Measurements from ENCODE around the gene PCNX1.
"Not testable (repeated sequence)": the region's sequence is repeated elsewhere in the genome, so short reads cannot be mapped to it uniquely, and the experiment has no call there.

Gene PCNX1

GRCh38 chr14:70907176-70907995, at the start of gene PCNX1:
Gene PCNX1, plus strand, starts transcription at chr14:70907459. Its CDS starts 392 bp downstream, at chr14:70907851.
- DNase-seq (ENCODE audit: low spot score): peak; percentile 90

- no peak for DNase-seq (ENCODE audit: low spot score)
Observed at GRCh38 chr14:70857496-70857890, 49.8 kb upstream of the PCNX1 start.

- no peak for DNase-seq (ENCODE audit: low spot score)
Observed at GRCh38 chr14:70858641-70859040, 48.6 kb upstream of the PCNX1 start.

GRCh38 chr14:70866992-70867391, 40.3 kb upstream of the PCNX1 start:
- DNase-seq (ENCODE audit: low spot score): not testable (repeated sequence)

GRCh38 chr14:70871001-70871400, 36.3 kb upstream of the PCNX1 start:
- no peak for DNase-seq (ENCODE audit: low spot score)

- DNase-seq (ENCODE audit: low spot score): peak; percentile 25
Observed at GRCh38 chr14:70871863-70872677, 35.2 kb upstream of the PCNX1 start.

- DNase-seq (ENCODE audit: low spot score): no peak
Observed at GRCh38 chr14:70872678-70873020, 34.6 kb upstream of the PCNX1 start.

- DNase-seq (ENCODE audit: low spot score): no peak
Observed at GRCh38 chr14:70873627-70874026, 33.6 kb upstream of the PCNX1 start.

GRCh38 chr14:70875811-70876460, 31.3 kb upstream of the PCNX1 start:
- not testable (repeated sequence) for DNase-seq (ENCODE audit: low spot score)

GRCh38 chr14:70879448-70879847, 27.8 kb upstream of the PCNX1 start:
- DNase-seq (ENCODE audit: low spot score): no peak

GRCh38 chr14:70880888-70881287, 26.4 kb upstream of the PCNX1 start:
- not testable (repeated sequence) for DNase-seq (ENCODE audit: low spot score)

GRCh38 chr14:70881549-70882177, 25.6 kb upstream of the PCNX1 start:
- no peak for DNase-seq (ENCODE audit: low spot score)

GRCh38 chr14:70882776-70883492, 24.3 kb upstream of the PCNX1 start:
- DNase-seq (ENCODE audit: low spot score): no peak

GRCh38 chr14:70884595-70885342, 22.5 kb upstream of the PCNX1 start:
- DNase-seq (ENCODE audit: low spot score): no peak

GRCh38 chr14:70885343-70886022, 21.8 kb upstream of the PCNX1 start:
- no peak for DNase-seq (ENCODE audit: low spot score)

- no peak for DNase-seq (ENCODE audit: low spot score)
Observed at GRCh38 chr14:70886421-70887206, 20.6 kb upstream of the PCNX1 start.

- no peak for DNase-seq (ENCODE audit: low spot score)
Observed at GRCh38 chr14:70887207-70887681, 20.0 kb upstream of the PCNX1 start.

- no peak for DNase-seq (ENCODE audit: low spot score)
Observed at GRCh38 chr14:70887737-70888499, 19.3 kb upstream of the PCNX1 start.

Data from hepatic stellate cell (primary cell).